ENCODE data around the gene ADGRG6.
"Not testable (repeated sequence)": the region's sequence is repeated elsewhere in the genome, so short reads cannot be mapped to it uniquely, and the experiment has no call there.

The ADGRG6 gene

GRCh38 chr6:142452993-142453392 lies 151.2 kb downstream of the ADGRG6 start:
- no peak for DNase-seq

GRCh38 chr6:142454196-142454595 lies 152.4 kb downstream of the ADGRG6 start:
- not testable (repeated sequence) for DNase-seq

GRCh38 chr6:142454848-142455247 lies 153.0 kb downstream of the ADGRG6 start:
- DNase-seq: not testable (repeated sequence)

- DNase-seq: no peak
These were observed 154.3 kb downstream of the ADGRG6 start for GRCh38 chr6:142455957-142456589.

GRCh38 chr6:142457638-142458406 lies 156.0 kb downstream of the ADGRG6 start:
- DNase-seq: no peak

GRCh38 chr6:142458836-142459235 lies 157.0 kb downstream of the ADGRG6 start:
- no peak for DNase-seq

- DNase-seq: no peak
These were observed 157.5 kb downstream of the ADGRG6 start for GRCh38 chr6:142459271-142459670.

GRCh38 chr6:142462260-142462659 lies 160.5 kb downstream of the ADGRG6 start:
- no peak for DNase-seq

GRCh38 chr6:142463988-142464387 lies 162.2 kb downstream of the ADGRG6 start:
- no peak for DNase-seq

- DNase-seq: no peak
These were observed 167.4 kb downstream of the ADGRG6 start for GRCh38 chr6:142469220-142469619.

GRCh38 chr6:142470421-142470820 lies 168.6 kb downstream of the ADGRG6 start:
- no peak for DNase-seq

- peak; percentile 37 for DNase-seq
These were observed 172.9 kb downstream of the ADGRG6 start for GRCh38 chr6:142474531-142475289.

- no peak for DNase-seq
These were observed 174.6 kb downstream of the ADGRG6 start for GRCh38 chr6:142476452-142476851.

- DNase-seq: peak; percentile 13
These were observed 176.3 kb downstream of the ADGRG6 start for GRCh38 chr6:142478117-142478516.

- no peak for DNase-seq
These were observed 179.7 kb downstream of the ADGRG6 start for GRCh38 chr6:142481466-142481865.

GRCh38 chr6:142482249-142482648 lies 180.4 kb downstream of the ADGRG6 start:
- no peak for DNase-seq

GRCh38 chr6:142482974-142483373 lies 181.2 kb downstream of the ADGRG6 start:
- no peak for DNase-seq

GRCh38 chr6:142485256-142485655 lies 183.4 kb downstream of the ADGRG6 start:
- DNase-seq: no peak

- no peak for DNase-seq
These were observed 188.2 kb downstream of the ADGRG6 start for GRCh38 chr6:142489722-142490610.

Measured in NCI-H2171 (cell line).